ENCODE data around the gene ATL2. TPM values are rescaled to one million over a fixed set of nuclear protein-coding genes. Genes with fewer than 3 reads are reported as not detected.

The ATL2 gene
- total RNA-seq, 4 donors from 2014 or later, result 147 to 220 (median 187) TPM

DNA sequence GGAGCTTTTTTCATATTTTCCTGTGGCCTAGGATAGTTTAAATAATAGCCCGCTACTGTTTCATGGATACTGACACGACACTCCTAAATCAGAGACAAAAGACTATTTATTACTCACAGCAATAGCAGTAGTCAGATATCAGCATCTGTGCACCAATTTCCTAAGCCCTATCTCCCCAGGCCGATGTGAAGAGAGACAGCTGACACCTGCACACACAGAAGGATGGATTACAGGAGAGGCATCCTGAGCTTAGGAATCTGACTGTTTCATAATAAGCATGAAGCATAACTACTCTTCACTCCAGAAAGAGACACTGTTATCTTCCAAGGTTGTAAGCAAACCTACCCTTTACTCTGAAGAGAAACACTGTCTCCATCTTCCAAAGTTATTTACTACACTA is 105.4 kb downstream of the ATL2 start:
- H3K4me3 ChIP-seq (ENCODE audit: low read depth, poor library complexity, severe bottlenecking), result no peak overlapping the region
- no peak for DNase-seq (ENCODE audit: low spot score in 2 of 2)
- intact Hi-C loops (cut with DNase I; ENCODE audit: low total_unique reads), result loop anchor here (10.0 kb wide), 1 partner anchor 287 kb away; no protein-coding TSS in a partner anchor
- TF ChIP-seq POLR2A (IDR thresholded peaks at IDR 0.05), result no peak
- TF ChIP-seq CTCF (IDR thresholded peaks at IDR 0.05), result no peak
- WGBS, 2 donors, result 91 to 94% methylated on average over 3 of the region's 3 CpGs

GRCh38 chr2:38269421-38269820 is 107.7 kb downstream of the ATL2 start:
- DNase-seq (ENCODE audit: low spot score in 2 of 2), result no peak
- TF ChIP-seq POLR2A (IDR thresholded peaks at IDR 0.05), result no peak
- 92 to 100% methylated on average over 1 of the region's 1 CpG for WGBS, 2 donors
- intact Hi-C loops (cut with DNase I; ENCODE audit: low total_unique reads), result no loop called here
- H3K4me3 ChIP-seq (ENCODE audit: low read depth, poor library complexity, severe bottlenecking), result no peak overlapping the region

DNA sequence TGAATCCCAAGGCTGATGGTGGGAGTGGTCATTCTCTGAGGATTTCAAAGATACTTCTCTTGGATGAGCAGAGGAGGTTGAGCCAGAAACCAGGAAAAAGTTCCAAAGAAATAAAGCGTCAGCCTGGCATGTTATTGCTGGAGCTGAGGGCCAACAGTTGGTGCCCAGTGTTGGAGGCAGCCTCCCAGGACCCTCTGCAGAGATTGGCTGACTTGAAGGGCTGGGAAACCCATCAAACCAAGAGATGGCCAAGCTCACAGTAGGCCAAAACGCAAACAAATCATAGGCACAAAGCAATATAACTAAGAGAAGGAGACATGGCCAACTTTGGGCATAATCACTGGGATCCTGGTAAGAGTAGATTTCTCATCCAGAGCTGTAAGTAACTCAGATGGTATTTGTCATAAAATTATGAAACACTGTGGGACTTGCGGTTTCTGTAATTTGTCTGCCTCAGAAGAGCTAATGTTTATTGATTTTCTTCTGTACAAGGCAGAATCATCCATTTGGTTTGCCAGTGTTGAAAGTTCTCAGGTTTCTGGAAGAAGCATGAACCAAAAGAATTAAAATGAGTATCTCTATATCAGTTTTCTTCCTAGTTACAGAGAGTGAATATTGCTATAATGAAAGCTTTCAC is 108.3 kb downstream of the ATL2 start:
- no peak overlapping the region for H3K4me3 ChIP-seq (ENCODE audit: low read depth, poor library complexity, severe bottlenecking)
- TF ChIP-seq POLR2A (IDR thresholded peaks at IDR 0.05), result no peak
- no peak for TF ChIP-seq CTCF (IDR thresholded peaks at IDR 0.05)
- DNase-seq (ENCODE audit: low spot score in 2 of 2), result no peak
- WGBS, 2 donors, result 83 to 85% methylated on average over 3 of the region's 3 CpGs
- intact Hi-C loops (cut with DNase I; ENCODE audit: low total_unique reads), result no loop called here

- no peak for DNase-seq (ENCODE audit: low spot score in 2 of 2)
- TF ChIP-seq CTCF (IDR thresholded peaks at IDR 0.05) (no peak), POLR2A (IDR thresholded peaks at IDR 0.05) (no peak)
- WGBS, 2 donors, result 94% methylated on average over 2 of the region's 2 CpGs
- H3K4me3 ChIP-seq (ENCODE audit: low read depth, poor library complexity, severe bottlenecking), result no peak overlapping the region
- intact Hi-C loops (cut with DNase I; ENCODE audit: low total_unique reads), result no loop called here
Observed at GRCh38 chr2:38268001-38268400, 109.1 kb downstream of the ATL2 start.

DNA sequence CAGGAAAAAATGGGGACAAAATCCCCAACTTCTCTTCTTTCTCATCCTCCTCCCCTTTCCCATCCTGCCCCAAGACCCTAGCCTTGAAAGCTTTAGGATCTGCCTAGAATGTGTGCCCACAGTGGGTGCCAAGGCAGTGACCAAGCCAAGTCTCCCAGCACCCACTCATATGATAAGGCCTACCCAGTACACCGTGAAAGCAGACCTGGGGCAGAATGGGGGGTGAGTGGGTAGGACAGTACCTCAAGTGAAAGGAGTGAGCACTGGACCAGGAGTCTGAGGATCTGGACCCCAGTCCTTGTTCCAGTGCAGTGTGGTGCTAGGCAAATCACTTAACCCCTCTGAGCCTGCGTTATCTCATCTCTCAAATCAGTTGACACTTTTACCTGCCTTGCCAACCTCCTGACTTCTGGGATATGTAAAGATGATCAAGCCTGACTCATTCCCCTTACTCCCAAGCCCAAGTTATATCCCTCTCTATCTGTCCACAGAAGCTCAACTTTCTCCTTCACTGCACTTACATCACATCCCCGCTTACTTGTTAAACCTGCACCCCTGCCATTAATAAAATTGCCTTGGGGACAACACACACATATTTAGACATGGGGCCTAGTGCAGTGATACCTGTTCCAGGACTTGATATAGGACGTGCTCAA is 109.7 kb downstream of the ATL2 start:
- TF ChIP-seq CTCF (IDR thresholded peaks at IDR 0.05), result no peak
- no peak for TF ChIP-seq POLR2A (IDR thresholded peaks at IDR 0.05)
- intact Hi-C loops (cut with DNase I; ENCODE audit: low total_unique reads), result no loop called here

DNA sequence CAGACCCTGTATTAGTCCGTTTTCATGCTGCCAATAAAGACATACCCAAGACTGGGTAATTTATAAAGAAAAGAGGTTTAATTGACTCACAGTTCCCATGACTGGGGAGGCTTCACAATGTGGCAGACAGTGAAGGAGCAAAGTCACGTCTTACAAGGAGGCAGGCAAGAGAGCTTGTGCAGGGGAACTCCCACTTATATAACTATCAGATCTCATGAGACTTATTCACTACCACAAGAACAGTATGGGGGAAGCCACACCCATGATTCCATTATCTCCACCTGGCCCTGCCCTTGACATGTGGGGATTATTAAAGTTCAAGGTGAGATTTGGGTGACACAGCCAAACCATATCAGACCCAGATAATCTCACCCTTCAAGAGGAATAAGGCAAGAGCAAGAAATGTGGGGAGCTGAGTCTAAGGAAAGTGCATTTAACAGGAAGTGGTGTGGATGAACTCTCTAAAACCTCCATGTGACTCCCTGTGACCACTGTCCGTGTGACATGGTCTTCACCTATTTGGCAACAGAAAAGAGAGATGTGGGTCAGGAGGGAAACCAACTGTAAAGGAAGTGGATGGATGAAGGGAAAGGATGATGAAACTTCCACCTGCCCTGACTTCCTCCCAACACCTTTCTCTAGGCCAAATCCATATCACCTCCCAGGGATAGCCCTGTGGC is 110.6 kb downstream of the ATL2 start:
- intact Hi-C loops (cut with DNase I; ENCODE audit: low total_unique reads), result no loop called here
- TF ChIP-seq CTCF (IDR thresholded peaks at IDR 0.05) (no peak), POLR2A (IDR thresholded peaks at IDR 0.05) (no peak)
- no peak overlapping the region for H3K4me3 ChIP-seq (ENCODE audit: low read depth, poor library complexity, severe bottlenecking)
- WGBS, 2 donors, result 78 to 86% methylated on average over 3 of the region's 3 CpGs
- DNase-seq (ENCODE audit: low spot score in 2 of 2), result no peak

More for the DNA sequence above, 109.7 kb downstream of the ATL2 start:
- H3K4me3 ChIP-seq (ENCODE audit: low read depth, poor library complexity, severe bottlenecking), result no peak overlapping the region
- WGBS, 2 donors, result 92 to 94% methylated on average over 4 of the region's 4 CpGs
- DNase-seq (ENCODE audit: low spot score in 2 of 2), result no peak
